Renal cortical epithelial cell (primary cell): Measurements from ENCODE around the gene RAF1. TPM values are rescaled to one million over a fixed set of nuclear protein-coding genes. Genes with fewer than 3 reads are reported as not detected.
"Not testable (repeated sequence)": the region's sequence is repeated elsewhere in the genome, so short reads cannot be mapped to it uniquely, and the experiment has no call there.

ENCODE experiments used
- DNase-seq: peaks from one replicate; pipeline ENCODE4 v3.0.0-alpha.2; 2011; ENCODE audit warnings: low read depth
- total RNA-seq: library from RNA; depleted of rRNA; stranded (reverse); fragments of >200 nt; gene quantifications from 2 replicates; pipeline ENCODE4 v1.2.3, GENCODE V29; 2014

The RAF1 gene
- total RNA-seq, 1 donor from 2014 or later = 96.9 TPM

- no peak for DNase-seq
Measured at GRCh38 chr3:12677616-12678015, 13.7 kb upstream of the RAF1 start.

GRCh38 chr3:12675115-12675810 lies 11.3 kb upstream of the RAF1 start:
- DNase-seq = no peak

- not testable (repeated sequence) for DNase-seq
Measured at GRCh38 chr3:12673956-12674736, 10.2 kb upstream of the RAF1 start.

- DNase-seq = no peak
Measured at GRCh38 chr3:12671120-12671450, 7.2 kb upstream of the RAF1 start.

GRCh38 chr3:12670365-12671119 lies 6.6 kb upstream of the RAF1 start:
- DNase-seq = no peak

- no peak for DNase-seq
Measured at GRCh38 chr3:12663401-12663935, 449 bp downstream of the RAF1 start.

GRCh38 chr3:12662593-12663400 lies 1.1 kb downstream of the RAF1 start:
- DNase-seq = peak; percentile 52

- DNase-seq = no peak
Measured at GRCh38 chr3:12661926-12662592, 1.9 kb downstream of the RAF1 start.

- not testable (repeated sequence) for DNase-seq
Measured at GRCh38 chr3:12661375-12661774, 2.5 kb downstream of the RAF1 start.

- DNase-seq = no peak
Measured at GRCh38 chr3:12660196-12660595, 3.7 kb downstream of the RAF1 start.

GRCh38 chr3:12659316-12660015 lies 4.5 kb downstream of the RAF1 start:
- DNase-seq = no peak

- DNase-seq = peak; percentile 88
Measured at GRCh38 chr3:12658593-12659058, 5.3 kb downstream of the RAF1 start.

- no peak for DNase-seq
Measured at GRCh38 chr3:12656850-12657249, 7.1 kb downstream of the RAF1 start.

GRCh38 chr3:12656193-12656592 lies 7.7 kb downstream of the RAF1 start:
- DNase-seq = no peak

- no peak for DNase-seq
Measured at GRCh38 chr3:12655701-12656100, 8.2 kb downstream of the RAF1 start.

GRCh38 chr3:12653747-12654146 lies 10.2 kb downstream of the RAF1 start:
- no peak for DNase-seq

- no peak for DNase-seq
Measured at GRCh38 chr3:12648384-12648959, 15.4 kb downstream of the RAF1 start.

GRCh38 chr3:12644331-12644937 lies 19.5 kb downstream of the RAF1 start:
- no peak for DNase-seq

- DNase-seq = no peak
Measured at GRCh38 chr3:12643724-12644123, 20.2 kb downstream of the RAF1 start.

GRCh38 chr3:12643010-12643380 lies 20.9 kb downstream of the RAF1 start:
- no peak for DNase-seq
